Lung (tissue), 12 donors: Measurements from ENCODE around the gene CRTAP. TPM values are rescaled to one million over a fixed set of nuclear protein-coding genes. Genes with fewer than 3 reads are reported as not detected.

ENCODE experiments used
- ATAC-seq: fragments of 200-7000 bp; cut with Tn5 transposase; one replicate; pipeline ENCODE4 v1.9.1; 2020; ENCODE audit warnings: moderate number of reproducible peaks; ENCODE audit not compliant: insufficient read depth, low FRiP score
- DNase-seq, 3 donors: peaks; one replicate each; pipeline ENCODE4 v3.0.0-alpha.2; 2013 to 2017
- H3K27ac ChIP-seq, 2 donors: one replicate each; pipeline ENCODE4 v1.5.1; 2013; ENCODE audit warnings: mild to moderate bottlenecking in 2 of 2, moderate library complexity in 2 of 2, control low read depth in 1 of 2, inconsistent platforms in 1 of 2, low read depth in 1 of 2, low read length in 1 of 2
- H3K27me3 ChIP-seq, 3 donors: one replicate each; pipeline ENCODE4 v1.5.1; 2013; ENCODE audit warnings: low read length in 2 of 3; ENCODE audit not compliant: control insufficient read depth in 3 of 3, insufficient read depth in 3 of 3
- H3K36me3 ChIP-seq, 4 donors: one replicate each; pipeline ENCODE4 v1.5.1; 2013; ENCODE audit warnings: low read length in 4 of 4, mild to moderate bottlenecking in 1 of 4, moderate library complexity in 1 of 4; ENCODE audit not compliant: control insufficient read depth in 4 of 4, insufficient read depth in 4 of 4
- H3K4me1 ChIP-seq, 5 donors: one replicate each; pipeline ENCODE4 v1.5.1; 2013; ENCODE audit warnings: low read length in 5 of 5, mild to moderate bottlenecking in 2 of 5, moderate library complexity in 1 of 5; ENCODE audit not compliant: control insufficient read depth in 5 of 5, insufficient read depth in 5 of 5
- H3K4me3 ChIP-seq: one replicate; pipeline ENCODE4 v1.5.1; 2013; ENCODE audit warnings: mild to moderate bottlenecking, control low read depth, moderate library complexity
- H3K9ac ChIP-seq, 2 donors: one replicate each; pipeline ENCODE4 v1.5.1; 2013; ENCODE audit warnings: low read length in 2 of 2, control low read depth in 1 of 2; ENCODE audit not compliant: insufficient read depth in 1 of 2
- H3K9me3 ChIP-seq, 4 donors: one replicate each; pipeline ENCODE4 v1.5.1; 2013; ENCODE audit warnings: low read length in 3 of 4, mild to moderate bottlenecking in 1 of 4, moderate library complexity in 1 of 4; ENCODE audit not compliant: control insufficient read depth in 4 of 4, insufficient read depth in 3 of 4
- CTCF ChIP-seq: IDR thresholded peaks from 2 replicates; pipeline ENCODE4 v1.5.1; 2012; ENCODE audit warnings: mild to moderate bottlenecking; ENCODE audit errors: control extremely low read depth, extremely low read depth
- WGBS, 2 donors: extraction: QIAGEN DNeasy Blood & Tissue Kit; methylation state at CpG; one replicate each; pipeline ENCODE4 v1.1.7; 2013; 5-methylcytosine and 5-hydroxymethylcytosine counted together
- polyA plus RNA-seq, 2 donors: library from polyadenylated mRNA; stranded (reverse); fragments of 200-250 nt; gene quantifications; one replicate each; pipeline ENCODE4 v1.2.1, GENCODE V29; 2013
- total RNA-seq, 2 donors: library from RNA; depleted of rRNA in 1 of 2; stranded (reverse); fragments of >200 nt in 1 of 2; gene quantifications; one replicate each; pipeline ENCODE4 v1.2.1, GENCODE V29; 2014 to 2021
- donor health status: control.
- donor health status: control.
- donor health status: Bipolar disorder and iron deficiency.
- donor health status: healthy.
- donor health status: DM: yes; HTN: yes; CAD: no.

Gene CRTAP
- total and polyA plus RNA-seq, 4 donors, result 78.4 to 233 (median 143) TPM

- Histone ChIP-seq H3K4me1 (peaks cover 0 to 13% (median 0%) of the 10 kb centered on the region in 5 donors), H3K9me3 (no peaks in the 10 kb centered on the region), H3K27me3 (no peaks in the 10 kb centered on the region), H3K9ac (no peak overlapping the region), H3K36me3 (peaks cover 5 to 22% (median 13%) of the 10 kb centered on the region in 4 donors), H3K4me3 (no peak overlapping the region), H3K27ac (no peak overlapping the region)
- TF ChIP-seq CTCF, result no peak
- DNase-seq (no peak), ATAC-seq (no peak)
- 78 to 87% methylated on average over 3 of the region's 3 CpGs for WGBS, 2 donors
These were observed 6.1 kb downstream of the CRTAP start for GRCh38 chr3:33119891-33120290.

GRCh38 chr3:33122991-33123390 lies 9.2 kb downstream of the CRTAP start:
- Histone ChIP-seq H3K9me3 (no peaks in the 10 kb centered on the region), H3K36me3 (peaks cover 11 to 31% (median 20%) of the 10 kb centered on the region in 4 donors), H3K27ac (no peak overlapping the region), H3K4me3 (no peak overlapping the region), H3K27me3 (no peaks in the 10 kb centered on the region), H3K4me1 (no peaks in the 10 kb centered on the region), H3K9ac (no peak overlapping the region)
- no peak for TF ChIP-seq CTCF
- ATAC-seq (no peak), DNase-seq (no peak)
- 82 to 93% methylated on average over 5 of the region's 5 CpGs for WGBS, 2 donors

GRCh38 chr3:33124638-33125037 lies 10.8 kb downstream of the CRTAP start:
- 71 to 85% methylated on average over 1 of the region's 1 CpG for WGBS, 2 donors
- no peaks in the 10 kb centered on the region for H3K9me3 ChIP-seq
- H3K9ac ChIP-seq, result no peak overlapping the region
- ATAC-seq (no peak), DNase-seq (no peak)
- no peak overlapping the region for H3K4me3 ChIP-seq
- TF ChIP-seq CTCF, result no peak
- no peaks in the 10 kb centered on the region for H3K4me1 ChIP-seq
- H3K27ac ChIP-seq, result no peak overlapping the region
- H3K27me3 ChIP-seq, result no peaks in the 10 kb centered on the region
- H3K36me3 ChIP-seq, result peaks cover 11 to 27% (median 22%) of the 10 kb centered on the region in 4 donors

GRCh38 chr3:33125840-33126239 lies 12.0 kb downstream of the CRTAP start:
- Histone ChIP-seq H3K4me3 (no peak overlapping the region), H3K4me1 (no peaks in the 10 kb centered on the region), H3K36me3 (peaks cover 15 to 28% (median 26%) of the 10 kb centered on the region in 4 donors), H3K9me3 (no peaks in the 10 kb centered on the region), H3K27ac (no peak overlapping the region), H3K9ac (no peak overlapping the region), H3K27me3 (no peaks in the 10 kb centered on the region)
- TF ChIP-seq CTCF, result no peak
- ATAC-seq, result no peak
- DNase-seq, result no peak
- WGBS, 2 donors, result 92 to 95% methylated on average over 3 of the region's 3 CpGs
